Peyer's patch (tissue), 4 donors: ENCODE data around the gene SMARCD1. TPM values are rescaled to one million over a fixed set of nuclear protein-coding genes. Genes with fewer than 3 reads are reported as not detected.
"Not testable (repeated sequence)": the region's sequence is repeated elsewhere in the genome, so short reads cannot be mapped to it uniquely, and the experiment has no call there.

Experiments
- DNase-seq, 3 donors: peaks; one replicate each; pipeline ENCODE4 v3.0.0-alpha.2; 2017 to 2019
- H3K27ac ChIP-seq, 4 donors: fragments of 200-600 bp; sonication (generic); one replicate each; pipeline ENCODE4 v1.5.1; 2016 to 2019
- H3K27me3 ChIP-seq, 2 donors: fragments of 200-600 bp; sonication (generic); one replicate each; pipeline ENCODE4 v1.5.1; 2019
- H3K36me3 ChIP-seq, 3 donors: fragments of 200-600 bp; sonication (generic); one replicate each; pipeline ENCODE4 v1.5.1; 2016 to 2019
- H3K4me1 ChIP-seq, 4 donors: fragments of 200-600 bp; sonication (generic); one replicate each; pipeline ENCODE4 v1.5.1; 2016 to 2019
- H3K4me3 ChIP-seq, 4 donors: fragments of 200-600 bp; sonication (generic); 1 replicate in 3 of 4; 2 replicates in 1 of 4; pipeline ENCODE4 v1.5.1; 2016 to 2019; ENCODE audit warnings: mild to moderate bottlenecking in 1 of 4
- H3K9me3 ChIP-seq, 4 donors: fragments of 200-600 bp; sonication (generic); one replicate each; pipeline ENCODE4 v1.5.1; 2016 to 2019; ENCODE audit warnings: mild to moderate bottlenecking in 1 of 4
- CTCF ChIP-seq, 6 experiments: fragments of 450-650 bp in 4 of 6; fragments of 200-600 bp in 2 of 6; sonication (generic) in 1 of 6; IDR thresholded peaks; one replicate each; pipeline ENCODE4 v1.5.1; 2017 to 2019; ENCODE audit warnings: antibody characterized with exemption in 6 of 6, mild to moderate bottlenecking in 3 of 6, moderate library complexity in 1 of 6
- POLR2A ChIP-seq, 2 donors: fragments of 450-650 bp; IDR thresholded peaks; one replicate each; pipeline ENCODE4 v1.5.1; 2017; ENCODE audit warnings: antibody characterized with exemption in 2 of 2, mild to moderate bottlenecking in 2 of 2, moderate library complexity in 2 of 2
- total RNA-seq, 4 donors: library from RNA; depleted of rRNA; stranded (reverse); fragments of >200 nt; gene quantifications; one replicate each; pipeline ENCODE4 v1.1.0, GENCODE V29; 2016

Gene SMARCD1
- total RNA-seq, 4 donors from 2014 or later = 76.5 to 126 (median 95.1) TPM

- TF ChIP-seq POLR2A (IDR thresholded peaks at IDR 0.05) (no peak), CTCF (IDR thresholded peaks at IDR 0.05) (no peak)
- Histone ChIP-seq H3K4me3 (no peak overlapping the region), H3K4me1 (peaks cover 0 to 10% (median 0%) of the 10 kb centered on the region in 4 donors), H3K9me3 (no peaks in the 10 kb centered on the region), H3K36me3 (peaks cover 0 to 61% (median 6%) of the 10 kb centered on the region in 3 donors), H3K27me3 (no peaks in the 10 kb centered on the region), H3K27ac (no peak overlapping the region)
- no peak for DNase-seq
Observed at GRCh38 chr12:50129290-50129689, 44.1 kb downstream of the SMARCD1 start.

- peaks cover 0 to 52% (median 6%) of the 10 kb centered on the region in 3 donors for H3K36me3 ChIP-seq
- DNase-seq = no peak
Observed at GRCh38 chr12:50132505-50133135, 47.5 kb downstream of the SMARCD1 start.

GRCh38 chr12:50142993-50143392 is 57.9 kb downstream of the SMARCD1 start:
- Histone ChIP-seq H3K4me3 (no peak overlapping the region), H3K36me3 (peaks cover 0 to 18% (median 0%) of the 10 kb centered on the region in 3 donors), H3K4me1 (no peaks in the 10 kb centered on the region), H3K27me3 (no peaks in the 10 kb centered on the region), H3K9me3 (no peaks in the 10 kb centered on the region), H3K27ac (no peak overlapping the region)
- TF ChIP-seq POLR2A (IDR thresholded peaks at IDR 0.05) (no peak), CTCF (IDR thresholded peaks at IDR 0.05) (no peak)
- DNase-seq = no peak

More at GRCh38 chr12:50132505-50133135, 47.5 kb downstream of the SMARCD1 start:
- no peak overlapping the region for H3K4me3 ChIP-seq
- TF ChIP-seq POLR2A (IDR thresholded peaks at IDR 0.05) (no peak), CTCF (IDR thresholded peaks at IDR 0.05) (peak in 4 of 6 experiments; percentile 49 to 70 (median 63))
- H3K4me1 ChIP-seq = peaks cover 0 to 10% (median 0%) of the 10 kb centered on the region in 4 donors
- H3K27me3 ChIP-seq = no peaks in the 10 kb centered on the region
- no peak overlapping the region for H3K27ac ChIP-seq
- no peaks in the 10 kb centered on the region for H3K9me3 ChIP-seq

- peaks cover 0 to 10% (median 0%) of the 10 kb centered on the region in 3 donors for H3K36me3 ChIP-seq
- no peak overlapping the region for H3K27ac ChIP-seq
- no peaks in the 10 kb centered on the region for H3K4me1 ChIP-seq
- no peak for TF ChIP-seq CTCF (IDR thresholded peaks at IDR 0.05)
- TF ChIP-seq POLR2A (IDR thresholded peaks at IDR 0.05) = no peak
- H3K9me3 ChIP-seq = no peaks in the 10 kb centered on the region
- no peak overlapping the region for H3K4me3 ChIP-seq
- no peak for DNase-seq
- H3K27me3 ChIP-seq = no peaks in the 10 kb centered on the region
Observed at GRCh38 chr12:50145439-50145838, 60.3 kb downstream of the SMARCD1 start.

- H3K27me3 ChIP-seq = no peaks in the 10 kb centered on the region
- no peak for DNase-seq
- H3K27ac ChIP-seq = no peak overlapping the region
- no peak overlapping the region for H3K4me3 ChIP-seq
- H3K36me3 ChIP-seq = no peaks in the 10 kb centered on the region
- no peaks in the 10 kb centered on the region for H3K4me1 ChIP-seq
- no peaks in the 10 kb centered on the region for H3K9me3 ChIP-seq
- no peak for TF ChIP-seq CTCF (IDR thresholded peaks at IDR 0.05)
- TF ChIP-seq POLR2A (IDR thresholded peaks at IDR 0.05) = no peak
Observed at GRCh38 chr12:50147281-50147680, 62.1 kb downstream of the SMARCD1 start.

GRCh38 chr12:50148011-50148410 is 62.9 kb downstream of the SMARCD1 start:
- not testable (repeated sequence) for H3K36me3 ChIP-seq, H3K27ac ChIP-seq, H3K4me1 ChIP-seq, H3K27me3 ChIP-seq, H3K9me3 ChIP-seq, DNase-seq, H3K4me3 ChIP-seq
